OCI-M2 (cell line): Measurements from ENCODE around the gene MAP1LC3B2.
"Not testable (repeated sequence)": the region's sequence is repeated elsewhere in the genome, so short reads cannot be mapped to it uniquely, and the experiment has no call there.

ENCODE experiments used
- DNase-seq: peaks from one replicate; lab custom pipeline; 2025; ENCODE audit not compliant: unreplicated experiment; lab: John Stamatoyannopoulos, UW

Gene MAP1LC3B2

DNA sequence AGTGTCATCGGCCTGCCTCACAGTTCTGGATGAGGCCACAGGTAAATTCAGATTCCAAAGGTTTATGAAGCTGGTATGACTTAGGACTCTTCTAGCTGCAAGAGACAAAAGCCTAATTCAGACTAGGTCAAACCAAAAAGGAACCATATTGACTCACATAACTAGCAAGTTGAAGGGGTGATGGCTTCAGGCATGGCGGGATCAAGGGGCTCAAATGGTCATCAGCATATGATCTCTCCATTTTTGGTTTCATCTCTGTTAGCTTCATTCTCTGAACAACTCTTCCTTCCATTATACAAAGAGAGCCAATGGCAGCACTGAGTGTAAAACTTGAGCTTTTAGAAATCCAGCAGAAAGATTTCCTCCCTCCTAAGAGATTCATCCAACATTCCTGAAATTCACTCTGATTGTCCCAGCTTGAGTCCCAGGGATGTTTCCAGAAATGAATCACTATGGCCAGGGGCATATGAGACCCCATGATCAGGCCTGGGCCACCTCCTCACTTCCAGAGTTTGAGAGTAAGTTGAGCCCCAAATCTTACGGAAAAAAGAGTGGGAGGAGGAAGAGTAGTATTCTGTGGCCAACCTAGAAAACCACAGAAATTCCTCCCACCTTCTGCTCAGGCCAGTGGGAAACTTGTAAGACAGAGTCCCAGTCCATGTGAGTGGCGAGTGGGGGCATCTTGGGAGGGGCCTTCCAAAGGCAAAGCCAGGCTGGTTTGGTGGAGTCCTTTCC, 2.0 kb upstream of the MAP1LC3B2 start:
- DNase-seq, result no peak

DNA sequence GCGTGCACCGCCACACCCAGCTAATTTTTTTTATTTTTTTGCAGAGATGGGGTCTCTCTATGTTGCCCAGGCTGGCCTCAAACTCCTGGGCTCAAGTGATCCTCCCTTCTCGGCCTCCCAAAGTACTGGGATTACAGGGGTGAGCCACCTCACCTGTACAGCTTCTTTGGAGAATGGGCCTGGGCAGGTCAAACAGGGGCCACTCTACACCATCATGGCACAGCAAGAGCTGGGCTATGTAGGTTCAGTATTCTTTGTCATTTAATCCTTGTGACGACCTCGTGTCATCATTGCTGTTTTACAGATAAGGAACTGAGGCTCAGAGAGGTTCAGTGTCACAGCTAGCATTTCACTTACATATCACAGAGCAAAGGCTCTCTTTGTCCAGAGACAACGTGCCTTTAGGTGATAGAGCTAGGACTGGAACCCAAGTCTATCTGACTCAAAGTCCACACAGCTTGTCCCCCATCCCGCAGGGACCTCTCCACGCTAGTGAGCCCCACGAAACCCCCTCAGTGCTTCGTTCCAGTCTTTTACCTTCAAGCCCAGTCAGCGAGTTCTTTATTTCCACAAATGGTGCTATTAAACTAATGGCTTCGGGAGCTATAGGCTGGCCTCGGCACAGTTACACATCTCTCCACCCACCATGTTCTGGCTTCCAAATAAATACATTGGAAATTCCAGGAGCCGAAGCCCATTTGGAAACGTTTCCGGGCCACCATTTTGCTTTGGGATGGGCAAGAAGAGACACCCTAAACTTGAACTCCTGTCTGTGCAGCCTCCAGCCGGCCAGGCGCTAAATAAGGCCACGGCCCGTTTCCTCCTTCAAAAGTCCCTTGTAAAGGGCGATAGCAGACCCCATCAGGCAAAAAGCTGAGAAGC, 660 bp upstream of the MAP1LC3B2 start:
- DNase-seq, result peak; percentile 12

DNA sequence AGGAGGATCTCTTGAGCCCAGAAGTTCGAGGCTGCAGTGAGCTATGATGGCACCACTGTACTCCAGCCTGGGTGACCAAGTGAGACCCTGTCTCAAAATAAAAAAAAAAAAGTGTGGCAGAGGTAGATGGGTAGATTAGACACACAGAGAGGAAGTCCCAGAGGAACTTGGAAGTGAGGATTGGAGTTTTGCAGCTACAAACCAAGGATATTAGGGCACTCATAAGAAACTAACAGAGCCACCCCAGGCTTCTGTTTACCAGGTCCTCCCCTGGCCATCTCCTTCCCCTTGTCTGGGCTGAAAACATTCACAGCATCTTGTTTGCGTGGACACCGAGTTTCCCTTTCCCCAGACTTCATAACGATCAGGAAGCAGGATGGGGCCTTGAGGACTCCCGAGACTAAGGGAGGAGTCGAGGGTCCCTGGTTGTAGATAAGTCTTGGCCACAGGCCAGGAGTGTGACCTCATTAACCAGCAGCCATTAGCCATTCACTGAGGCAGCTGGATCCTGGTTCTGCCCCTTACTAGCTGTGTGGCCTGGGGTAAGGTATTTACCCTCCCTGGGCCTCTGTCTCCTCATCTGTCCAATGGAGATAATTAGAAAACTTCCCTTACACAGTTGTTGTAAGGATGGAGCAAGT, 2.1 kb downstream of the MAP1LC3B2 start:
- peak; percentile 19 for DNase-seq

DNA sequence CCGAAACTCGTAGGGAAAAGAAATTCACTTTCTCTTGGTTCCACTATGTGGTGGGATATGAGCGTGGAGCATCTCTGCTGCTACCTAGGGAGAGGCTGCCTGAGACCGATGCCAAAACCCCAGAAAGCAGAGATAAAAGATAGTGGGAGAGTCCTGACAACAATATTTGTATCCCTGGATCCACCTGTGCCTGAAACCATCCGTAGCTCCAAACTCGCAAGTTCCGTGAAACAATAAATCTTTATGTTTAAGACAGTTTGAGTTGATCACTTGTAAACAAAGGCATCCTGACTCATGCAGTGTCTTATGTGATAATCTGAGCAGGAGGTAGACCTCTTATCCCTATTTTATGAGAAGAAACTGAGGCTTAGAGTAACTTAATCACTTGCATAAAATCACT, 2.9 kb downstream of the MAP1LC3B2 start:
- DNase-seq, result no peak

DNA sequence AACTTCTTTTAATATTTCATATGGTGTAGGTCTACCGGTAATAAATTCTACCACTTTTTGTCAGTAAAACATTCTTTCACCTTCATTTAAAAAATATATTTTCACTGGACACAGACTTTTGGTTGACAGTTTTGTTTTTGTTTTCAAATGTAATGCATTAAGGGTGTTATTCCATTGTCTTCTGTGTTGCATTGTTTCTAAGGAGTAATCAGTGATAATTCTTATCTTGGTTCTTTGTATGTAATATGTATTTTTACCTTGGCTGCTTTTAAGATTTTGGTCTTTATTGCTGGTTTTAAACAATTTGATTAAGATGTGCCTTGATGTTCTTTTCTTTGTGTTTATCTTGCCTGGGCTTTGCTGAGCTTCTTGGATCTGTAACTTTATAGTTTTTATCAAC, 4.1 kb downstream of the MAP1LC3B2 start:
- DNase-seq, result no peak

DNA sequence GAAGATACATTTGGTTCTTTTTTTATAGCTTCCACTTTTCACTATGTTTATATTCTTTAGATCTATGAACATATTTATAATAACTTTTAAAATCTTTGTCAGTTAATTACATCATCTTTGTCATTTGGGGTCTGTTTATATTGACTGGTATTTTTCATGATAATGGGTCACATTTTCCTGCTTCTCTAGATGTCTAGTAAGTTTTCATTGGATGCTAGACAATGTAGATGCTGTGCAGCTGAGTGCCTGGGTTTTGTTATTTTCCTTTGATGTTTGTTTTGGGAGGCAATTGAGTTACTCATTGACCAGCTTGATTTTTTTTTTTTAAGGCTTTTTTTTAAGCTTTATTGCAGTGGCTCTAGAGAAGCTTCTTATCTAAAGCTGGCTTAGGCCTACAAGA, 4.9 kb downstream of the MAP1LC3B2 start:
- no peak for DNase-seq

DNA sequence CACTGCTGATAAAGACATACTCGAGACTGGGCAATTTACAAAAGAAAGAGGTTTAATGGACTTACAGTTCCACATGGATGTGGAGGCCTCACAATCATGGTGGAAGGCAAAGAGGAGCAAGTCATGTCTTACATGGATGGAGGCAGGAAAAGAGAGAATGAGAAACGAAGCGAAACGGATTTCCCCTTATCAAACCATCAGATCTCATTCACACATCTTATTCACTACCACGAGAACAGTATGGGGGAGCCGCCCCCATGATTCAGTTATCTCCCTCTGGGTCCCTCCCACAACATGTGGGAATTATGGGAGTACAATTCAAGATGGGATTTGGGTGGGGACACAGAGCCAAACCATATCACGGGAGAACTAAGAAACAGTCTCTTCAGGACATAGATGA, 6.0 kb downstream of the MAP1LC3B2 start:
- not testable (repeated sequence) for DNase-seq

DNA sequence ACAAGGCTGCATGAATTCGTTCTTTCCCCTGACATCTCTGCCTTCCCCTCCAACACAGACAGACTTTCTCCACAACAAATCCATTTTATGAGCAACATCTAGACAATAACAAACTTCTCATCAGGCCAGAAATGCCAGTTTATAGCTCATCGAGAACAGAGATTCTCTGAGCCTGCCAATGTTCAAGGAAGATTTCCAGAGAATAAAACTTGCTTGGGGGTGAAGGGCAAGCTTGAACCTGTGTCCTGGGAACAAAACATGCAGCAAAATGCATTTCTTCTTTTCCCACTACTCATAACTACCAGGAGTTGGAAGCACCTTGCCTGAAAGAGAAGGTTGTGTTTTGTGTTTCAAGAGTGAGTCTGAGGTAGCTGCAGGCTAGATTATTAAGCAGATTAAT, 6.8 kb downstream of the MAP1LC3B2 start:
- no peak for DNase-seq

DNA sequence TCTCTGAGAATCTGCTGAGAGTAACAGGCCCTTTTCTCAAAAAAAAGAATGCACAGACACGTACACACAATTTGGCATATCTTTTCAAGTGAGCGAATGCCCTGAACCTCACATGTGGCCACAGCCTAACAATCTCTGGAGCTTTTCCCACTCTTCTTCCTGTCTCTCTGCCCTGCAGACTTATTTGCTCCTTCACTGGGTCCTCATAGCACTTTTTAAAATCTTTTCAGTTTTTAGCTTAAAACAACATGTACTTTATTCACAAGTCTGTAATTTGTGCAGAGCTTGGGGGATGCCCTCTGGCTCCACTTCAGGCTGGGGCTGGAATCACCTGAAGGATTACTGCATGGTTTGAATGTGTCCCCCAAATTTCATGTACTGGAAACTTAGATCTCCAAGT, 9.0 kb downstream of the MAP1LC3B2 start:
- no peak for DNase-seq

DNA sequence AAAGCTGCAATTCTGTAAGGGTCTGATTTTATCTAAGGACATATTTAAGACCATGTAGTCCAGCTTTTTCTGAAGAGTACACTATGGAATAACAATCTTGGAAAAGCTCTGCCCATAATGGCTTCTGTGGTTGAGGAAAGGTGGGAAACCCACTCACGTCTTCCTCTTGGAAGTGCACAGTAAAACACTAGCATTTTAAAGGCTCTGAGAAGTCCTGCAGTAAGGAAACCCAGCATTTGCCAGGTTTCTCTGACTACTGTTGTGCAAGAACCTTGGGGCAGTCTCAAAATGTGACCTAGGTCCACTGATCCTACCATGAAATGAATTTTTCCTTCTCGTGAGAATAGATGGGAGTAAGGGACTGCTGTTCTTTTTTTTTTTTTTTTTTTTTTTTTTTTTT, 11.9 kb downstream of the MAP1LC3B2 start:
- no peak for DNase-seq

DNA sequence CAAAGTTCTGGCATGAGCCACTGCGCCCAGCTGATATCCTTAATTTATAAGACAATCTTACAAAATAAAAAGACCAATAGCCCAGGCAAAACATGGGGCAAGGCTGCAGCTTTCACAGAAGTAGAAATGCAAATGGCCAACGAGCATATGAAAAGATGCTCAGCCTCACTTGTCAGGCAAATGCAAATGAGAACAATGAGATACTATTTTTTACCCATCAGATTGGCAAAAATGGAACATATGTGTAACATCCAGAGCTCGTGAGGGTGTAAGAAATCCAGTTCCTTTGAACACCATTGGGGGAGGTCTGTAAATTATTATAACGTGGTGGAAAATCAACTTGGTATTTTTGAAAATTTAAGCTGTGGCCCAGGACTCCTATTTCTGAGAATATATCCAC, 14.6 kb downstream of the MAP1LC3B2 start:
- DNase-seq, result no peak

DNA sequence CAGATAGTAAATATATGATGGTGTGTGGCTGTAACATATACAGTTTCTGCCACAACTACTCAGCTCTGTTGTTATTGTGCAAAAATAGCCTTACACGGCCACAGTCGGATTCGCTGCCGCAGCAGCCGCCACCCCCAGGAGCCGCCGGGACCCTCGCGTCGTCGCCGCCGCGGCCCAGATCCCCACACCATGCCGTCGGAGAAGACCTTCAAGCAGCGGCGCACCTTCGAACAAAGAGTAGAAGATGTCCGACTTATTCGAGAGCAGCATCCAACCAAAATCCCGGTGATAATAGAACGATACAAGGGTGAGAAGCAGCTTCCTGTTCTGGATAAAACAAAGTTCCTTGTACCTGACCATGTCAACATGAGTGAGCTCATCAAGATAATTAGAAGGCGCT, 16.6 kb downstream of the MAP1LC3B2 start:
- not testable (repeated sequence) for DNase-seq

DNA sequence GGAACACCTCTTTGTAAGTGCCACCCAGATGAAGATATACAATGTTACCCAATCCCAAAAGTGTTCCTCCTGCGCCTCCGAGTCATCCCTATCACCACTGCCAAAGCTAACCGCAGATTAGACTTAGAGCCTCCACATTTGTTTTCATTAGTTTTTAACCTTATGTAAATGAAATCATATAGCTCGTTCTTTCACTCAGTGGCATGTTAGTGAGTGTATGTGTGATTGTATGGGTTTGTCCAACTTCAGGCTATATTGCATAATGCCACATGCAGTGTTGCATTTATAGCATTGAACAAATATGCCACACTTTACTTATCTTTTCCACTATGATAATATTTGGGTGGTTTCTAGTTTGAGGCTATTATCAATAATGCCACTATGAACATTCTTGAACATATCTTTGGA, 18.0 kb downstream of the MAP1LC3B2 start:
- DNase-seq, result no peak

DNA sequence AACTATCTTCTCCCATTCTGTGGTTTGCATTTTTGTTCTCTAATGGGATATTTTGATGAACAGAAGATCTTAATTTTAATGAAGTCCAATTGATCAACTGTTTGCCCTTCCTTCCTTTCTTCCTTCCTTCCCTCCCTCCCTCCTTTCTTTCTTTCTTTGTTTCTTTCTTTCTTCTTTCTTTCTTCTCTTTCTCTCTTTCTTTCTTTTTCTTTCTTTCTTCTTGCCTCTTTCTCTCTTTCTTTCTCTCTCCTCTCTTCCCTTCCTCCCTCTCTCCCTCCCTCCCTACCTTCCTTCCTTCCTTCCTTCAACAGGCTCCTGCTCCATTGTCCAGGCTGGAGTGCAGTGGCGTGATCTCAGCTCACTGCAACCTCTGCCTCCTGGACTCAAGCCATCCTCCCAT, 18.9 kb downstream of the MAP1LC3B2 start:
- DNase-seq, result no peak

DNA sequence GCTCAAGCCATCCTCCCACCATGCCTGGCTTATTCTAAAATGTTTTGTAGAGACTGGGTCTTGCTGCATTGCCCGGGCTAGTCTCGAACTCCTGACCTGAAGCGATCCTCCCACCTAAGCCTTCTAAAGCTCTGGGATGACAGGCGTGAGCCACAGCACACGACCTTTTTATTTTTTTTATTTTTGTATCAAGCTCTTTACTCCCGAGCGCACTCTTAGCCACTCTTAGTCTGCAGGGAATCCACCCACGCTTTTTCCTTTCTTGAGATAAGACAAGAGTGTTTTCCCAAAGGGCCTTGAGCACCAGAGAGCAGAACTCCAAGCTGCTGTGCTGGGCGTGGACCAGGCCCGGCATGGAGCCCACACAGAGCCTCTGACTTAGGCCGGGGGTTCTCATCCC, 23.4 kb downstream of the MAP1LC3B2 start:
- no peak for DNase-seq

DNA sequence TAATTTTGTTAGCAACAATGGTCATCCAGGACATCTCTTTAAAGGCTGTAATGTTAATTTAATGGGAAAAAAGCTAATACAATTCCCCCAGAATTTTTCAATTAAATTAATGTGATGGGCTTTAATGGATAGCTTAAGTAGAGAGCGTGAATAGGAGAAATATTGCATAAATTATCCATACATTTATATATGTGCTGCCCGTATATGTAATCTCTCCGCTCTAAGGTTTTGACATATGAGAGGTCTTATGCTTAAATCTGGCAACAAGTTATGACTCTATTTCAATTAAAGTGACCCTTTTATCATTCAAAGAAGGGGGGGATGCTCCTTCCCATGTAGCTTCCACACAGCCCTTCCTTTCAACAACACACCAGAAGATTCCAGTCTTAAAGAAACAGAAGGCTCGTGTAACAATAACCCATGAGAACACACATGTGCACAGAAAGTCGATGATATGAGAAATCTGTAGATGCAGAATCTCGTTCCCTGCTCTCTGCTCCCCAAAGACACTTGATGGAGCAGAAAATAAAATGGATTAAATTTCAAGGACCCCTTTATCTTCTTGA, 24.0 kb downstream of the MAP1LC3B2 start:
- DNase-seq, result no peak

DNA sequence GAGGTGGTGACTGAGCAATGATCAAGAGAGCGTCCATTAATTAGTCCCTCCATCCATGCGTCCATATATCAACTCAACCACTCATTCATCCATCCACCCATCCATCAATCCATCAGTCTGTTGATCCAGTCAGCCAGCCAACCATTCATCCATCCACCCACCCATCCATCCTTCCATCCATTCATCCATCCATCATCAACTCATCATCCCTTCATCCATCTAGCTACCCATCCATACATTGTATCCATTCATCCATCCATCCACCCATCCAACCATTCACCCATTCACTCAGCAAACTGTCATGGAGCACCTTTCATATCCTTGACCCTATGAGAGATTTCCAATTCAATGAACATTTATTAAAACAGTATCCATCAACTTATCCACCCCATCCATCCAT, 28.1 kb downstream of the MAP1LC3B2 start:
- no peak for DNase-seq

DNA sequence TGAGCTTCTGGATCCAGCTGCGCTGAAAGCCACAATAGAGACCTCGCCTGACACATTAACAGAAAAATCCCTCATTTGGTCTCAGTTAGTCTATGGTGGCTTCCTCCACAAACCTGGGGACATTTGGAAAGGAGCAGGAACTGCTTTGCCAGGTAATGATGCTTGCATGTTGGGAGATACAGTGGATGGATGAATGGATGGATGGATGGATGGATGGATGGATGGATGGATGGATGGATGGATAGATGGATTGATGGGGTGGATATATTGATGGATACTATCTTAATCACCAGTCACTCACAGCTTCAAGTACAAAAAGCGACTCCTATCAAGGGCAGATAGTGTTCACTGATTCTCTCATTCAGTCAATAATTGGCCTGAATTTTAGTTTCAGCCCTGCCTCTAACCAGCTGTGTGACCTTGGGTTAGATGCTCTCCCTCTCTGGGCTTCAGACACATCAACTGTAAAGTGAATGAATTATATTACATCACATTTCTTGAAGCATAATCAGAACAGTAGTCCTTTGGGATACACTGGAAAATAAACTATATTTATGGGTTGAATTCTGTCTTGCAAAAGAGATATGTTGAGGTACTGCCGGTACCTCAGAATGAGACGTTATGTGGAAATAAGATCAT, 29.3 kb downstream of the MAP1LC3B2 start:
- DNase-seq, result no peak

DNA sequence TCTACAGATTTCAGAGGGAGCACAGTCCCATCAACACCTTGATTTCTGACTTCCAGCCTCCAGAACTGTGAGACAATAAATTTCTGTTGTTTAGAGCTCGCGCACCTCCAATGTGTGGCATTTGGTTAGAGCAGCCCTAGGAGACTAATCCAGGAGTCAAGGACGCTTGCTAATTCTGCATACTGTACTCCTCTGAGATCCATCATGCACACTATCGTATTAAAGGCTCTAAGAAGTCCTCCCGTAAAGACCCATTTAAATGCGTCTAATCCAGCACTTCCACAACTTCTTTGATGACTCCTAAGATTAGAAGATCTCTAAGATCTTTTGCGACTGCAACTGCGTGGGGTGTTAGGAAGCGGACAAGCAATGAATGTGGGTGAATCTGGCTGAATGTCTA, 30.4 kb downstream of the MAP1LC3B2 start:
- DNase-seq, result no peak

DNA sequence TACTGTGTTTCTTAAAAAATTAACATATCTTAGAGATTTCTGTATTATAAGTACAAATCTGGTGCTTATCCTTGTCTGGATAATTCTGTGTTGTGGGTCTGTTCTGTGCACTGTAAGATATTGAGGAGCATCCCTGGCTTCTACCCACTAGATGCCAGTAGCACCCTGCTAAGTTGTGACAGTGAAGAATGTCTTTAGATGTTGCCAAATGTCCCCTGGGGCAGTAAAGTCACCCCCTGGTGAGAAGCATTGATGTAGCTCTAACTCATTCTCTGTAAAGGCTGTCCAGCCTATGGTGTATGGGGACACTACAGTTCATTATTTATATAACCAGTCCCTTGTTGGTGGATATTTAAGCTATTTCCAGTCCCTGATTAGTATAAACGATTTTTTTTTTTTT, 31.4 kb downstream of the MAP1LC3B2 start:
- no peak for DNase-seq
